Neural progenitor cell (in vitro differentiated cells): ENCODE results near the gene PARVA.

Experiments used
- CTCF ChIP-seq: fragments of 200-600 bp; sonication (generic); IDR thresholded peaks from 2 replicates; pipeline ENCODE4 v1.5.1; 2017; ENCODE audit warnings: antibody characterized with exemption, mild to moderate bottlenecking
- EZH2 ChIP-seq: fragments of 200-600 bp; sonication (generic); IDR thresholded peaks from 2 replicates; pipeline ENCODE4 v1.6.1; 2017; ENCODE audit warnings: antibody characterized with exemption, mild to moderate bottlenecking, moderate library complexity

- TF ChIP-seq CTCF (no peak), EZH2 (no peak)
These were observed 147.5 kb downstream of the PARVA start for GRCh38 chr11:12524865-12525264.
